Stomach (tissue), 9 donors: ENCODE data around the gene PLPP7. TPM values are rescaled to one million over a fixed set of nuclear protein-coding genes. Genes with fewer than 3 reads are reported as not detected.
A peak's percentile ranks its signal among the peaks of the same experiment; 100 is the strongest.

ENCODE experiments used
- DNase-seq, 2 donors: peaks; one replicate each; pipeline versions ENCODE4 v3.0.0 to v3.0.0-alpha.2; 2013 to 2019
- H3K27ac ChIP-seq, 5 donors: fragments of 200-600 bp in 4 of 5; sonication (generic) in 4 of 5; one replicate each; pipeline ENCODE4 v1.5.1; 2013 to 2019; ENCODE audit warnings: mild to moderate bottlenecking in 1 of 5, moderate library complexity in 1 of 5
- H3K27me3 ChIP-seq, 3 donors: fragments of 200-600 bp; sonication (generic); one replicate each; pipeline ENCODE4 v1.5.1; 2017 to 2019; ENCODE audit warnings: mixed run types in 1 of 3
- H3K36me3 ChIP-seq, 4 donors: fragments of 200-600 bp; sonication (generic); 1 replicate in 3 of 4; 2 replicates in 1 of 4; pipeline ENCODE4 v1.5.1; 2016 to 2019
- H3K4me1 ChIP-seq, 4 donors: fragments of 200-600 bp; sonication (generic); one replicate each; pipeline ENCODE4 v1.5.1; 2016 to 2019
- H3K4me3 ChIP-seq, 4 donors: fragments of 200-600 bp; sonication (generic) in 3 of 4; one replicate each; pipeline ENCODE4 v1.5.1; 2016 to 2019; ENCODE audit warnings: mild to moderate bottlenecking in 1 of 4
- H3K9me3 ChIP-seq, 4 donors: fragments of 200-600 bp; sonication (generic); one replicate each; pipeline ENCODE4 v1.5.1; 2016 to 2019
- CTCF ChIP-seq, 7 experiments: fragments of 450-650 bp in 4 of 7; fragments of 200-600 bp in 3 of 7; sonication (generic) in 3 of 7; IDR thresholded peaks; one replicate each; pipeline ENCODE4 v1.5.1; 2016 to 2019; ENCODE audit warnings: antibody characterized with exemption in 7 of 7, control low read depth in 2 of 7, mild to moderate bottlenecking in 1 of 7
- EP300 ChIP-seq: sonication (generic); formaldehyde crosslinking; IDR thresholded peaks from one replicate; pipeline ENCODE4 v1.6.1; 2017; ENCODE audit warnings: antibody characterized with exemption
- POLR2A ChIP-seq, 4 donors: fragments of 450-650 bp; IDR thresholded peaks; one replicate each; pipeline ENCODE4 v1.6.1; 2016; ENCODE audit warnings: antibody characterized with exemption in 4 of 4, control low read depth in 2 of 4, mild to moderate bottlenecking in 1 of 4, moderate library complexity in 1 of 4
- POLR2AphosphoS5 ChIP-seq, 3 donors: sonication (generic); formaldehyde crosslinking; IDR thresholded peaks; one replicate each; pipeline ENCODE4 v1.6.1; 2016; ENCODE audit warnings: antibody characterized with exemption in 3 of 3
- WGBS, 5 donors: extraction: QIAGEN DNeasy Blood & Tissue Kit in 3 of 5; methylation state at CpG; one replicate each; pipeline versions ENCODE4 v1.1.5 to v1.1.7; 2013 to 2018; 5-methylcytosine and 5-hydroxymethylcytosine counted together
- intact Hi-C: fragments of 100-400 bp; cut with DNase I; formaldehyde crosslinking; loops from one replicate; pipeline ENCODE4 v1.15.1; 2023; ENCODE audit warnings: low total_unique reads
- polyA plus RNA-seq, 3 donors: library from polyadenylated mRNA; stranded (reverse); fragments of 200-250 nt; gene quantifications; one replicate each; pipeline ENCODE4 v1.2.3, GENCODE V29; 2013
- total RNA-seq, 5 donors: library from RNA; depleted of rRNA; stranded (reverse); fragments of >200 nt; gene quantifications; one replicate each; pipeline versions ENCODE4 v1.1.0 to v1.2.3, GENCODE V29; 2014 to 2016
- donor health status: healthy with polysubstance abuse.
- donor health status: Bipolar disorder and iron deficiency.
- donor health status: healthy.

Gene PLPP7
- total and polyA plus RNA-seq, 8 donors = 0.29 to 1.8 (median 1.6) TPM; not detected in 1

- WGBS, 5 donors = 26 to 49% (median 32%) methylated on average over 9 to 10 of the region's 10 CpGs
- Histone ChIP-seq H3K9me3 (no peaks in the 10 kb centered on the region), H3K27ac (peak overlapping the region in 1 of 5 donors; percentile 53), H3K4me1 (peaks cover 24 to 41% (median 32%) of the 10 kb centered on the region in 4 donors), H3K36me3 (no peaks in the 10 kb centered on the region), H3K27me3 (peaks cover 0 to 85% (median 27%) of the 10 kb centered on the region in 3 donors), H3K4me3 (no peak overlapping the region)
- intact Hi-C loops = no loop called here
- peak in 1 of 2 donors; percentile 32 for DNase-seq
- TF ChIP-seq CTCF (IDR thresholded peaks at IDR 0.05) = no peak
- TF ChIP-seq POLR2AphosphoS5 (IDR thresholded peaks at IDR 0.05) = no peak
- no peak for TF ChIP-seq EP300
- TF ChIP-seq POLR2A (IDR thresholded peaks at IDR 0.05) = no peak
Observed at GRCh38 chr9:131278702-131279111, 10.8 kb upstream of the PLPP7 start.

GRCh38 chr9:131279196-131279862 lies 10.2 kb upstream of the PLPP7 start:
- Histone ChIP-seq H3K36me3 (no peaks in the 10 kb centered on the region), H3K27me3 (peaks cover 0 to 88% (median 27%) of the 10 kb centered on the region in 3 donors), H3K9me3 (no peaks in the 10 kb centered on the region), H3K4me1 (peaks cover 24 to 36% (median 30%) of the 10 kb centered on the region in 4 donors), H3K4me3 (no peak overlapping the region), H3K27ac (no peak overlapping the region)
- TF ChIP-seq CTCF (IDR thresholded peaks at IDR 0.05) (no peak), POLR2AphosphoS5 (IDR thresholded peaks at IDR 0.05) (no peak), POLR2A (IDR thresholded peaks at IDR 0.05) (no peak), EP300 (no peak)
- DNase-seq = no peak
- intact Hi-C loops = no loop called here
- 66 to 80% (median 75%) methylated on average over 5 to 11 of the region's 11 CpGs for WGBS, 5 donors

- Histone ChIP-seq H3K27me3 (peaks cover 0 to 82% (median 27%) of the 10 kb centered on the region in 3 donors), H3K4me3 (no peak overlapping the region), H3K4me1 (peaks cover 24 to 36% (median 30%) of the 10 kb centered on the region in 4 donors), H3K9me3 (no peaks in the 10 kb centered on the region), H3K27ac (no peak overlapping the region), H3K36me3 (no peaks in the 10 kb centered on the region)
- TF ChIP-seq POLR2A (IDR thresholded peaks at IDR 0.05) (no peak), POLR2AphosphoS5 (IDR thresholded peaks at IDR 0.05) (no peak), EP300 (no peak), CTCF (IDR thresholded peaks at IDR 0.05) (no peak)
- intact Hi-C loops = no loop called here
- no peak for DNase-seq
- WGBS, 5 donors = 56 to 75% (median 68%) methylated on average over 16 to 19 of the region's 19 CpGs
Observed at GRCh38 chr9:131279863-131280570, 9.5 kb upstream of the PLPP7 start.

- H3K9me3 ChIP-seq = no peaks in the 10 kb centered on the region
- DNase-seq = no peak
- no peaks in the 10 kb centered on the region for H3K36me3 ChIP-seq
- intact Hi-C loops = no loop called here
- H3K27ac ChIP-seq = no peak overlapping the region
- no peak for TF ChIP-seq CTCF (IDR thresholded peaks at IDR 0.05)
- TF ChIP-seq POLR2AphosphoS5 (IDR thresholded peaks at IDR 0.05) = no peak
- no peak for TF ChIP-seq EP300
- H3K27me3 ChIP-seq = peaks cover 0 to 76% (median 27%) of the 10 kb centered on the region in 3 donors
- H3K4me1 ChIP-seq = peaks cover 24 to 36% (median 30%) of the 10 kb centered on the region in 4 donors
- WGBS, 5 donors = 65 to 90% (median 73%) methylated on average over 2 to 3 of the region's 3 CpGs
- H3K4me3 ChIP-seq = no peak overlapping the region
Observed at GRCh38 chr9:131280660-131281059, 8.9 kb upstream of the PLPP7 start.
